ENCODE measurements around the gene TNFRSF19. TPM values are rescaled to one million over a fixed set of nuclear protein-coding genes. Genes with fewer than 3 reads are reported as not detected.

TNFRSF19 gene
- total and polyA plus RNA-seq, 2 of the 13 experiments (the other 11 are each of a cell fraction or from before 2014, with no cell fraction given), result 75.3 to 77.7 TPM

GRCh38 chr13:23578411-23579071, 8.3 kb downstream of the TNFRSF19 start (continued):
- TF ChIP-seq, protein P1, sequence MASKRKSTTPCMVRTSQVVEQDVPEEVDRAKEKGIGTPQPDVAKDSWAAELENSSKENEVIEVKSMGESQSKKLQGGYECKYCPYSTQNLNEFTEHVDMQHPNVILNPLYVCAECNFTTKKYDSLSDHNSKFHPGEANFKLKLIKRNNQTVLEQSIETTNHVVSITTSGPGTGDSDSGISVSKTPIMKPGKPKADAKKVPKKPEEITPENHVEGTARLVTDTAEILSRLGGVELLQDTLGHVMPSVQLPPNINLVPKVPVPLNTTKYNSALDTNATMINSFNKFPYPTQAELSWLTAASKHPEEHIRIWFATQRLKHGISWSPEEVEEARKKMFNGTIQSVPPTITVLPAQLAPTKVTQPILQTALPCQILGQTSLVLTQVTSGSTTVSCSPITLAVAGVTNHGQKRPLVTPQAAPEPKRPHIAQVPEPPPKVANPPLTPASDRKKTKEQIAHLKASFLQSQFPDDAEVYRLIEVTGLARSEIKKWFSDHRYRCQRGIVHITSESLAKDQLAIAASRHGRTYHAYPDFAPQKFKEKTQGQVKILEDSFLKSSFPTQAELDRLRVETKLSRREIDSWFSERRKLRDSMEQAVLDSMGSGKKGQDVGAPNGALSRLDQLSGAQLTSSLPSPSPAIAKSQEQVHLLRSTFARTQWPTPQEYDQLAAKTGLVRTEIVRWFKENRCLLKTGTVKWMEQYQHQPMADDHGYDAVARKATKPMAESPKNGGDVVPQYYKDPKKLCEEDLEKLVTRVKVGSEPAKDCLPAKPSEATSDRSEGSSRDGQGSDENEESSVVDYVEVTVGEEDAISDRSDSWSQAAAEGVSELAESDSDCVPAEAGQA (IDR thresholded peaks at IDR 0.05; ENCODE audit: low read depth), result 0 out of 2 replicates have a peak, but pooled peaks have one; percentile 46
- TF ChIP-seq, protein P1 (CRISPR knock-in tag; IDR thresholded peaks at IDR 0.05; ENCODE audit: borderline replicate concordance), result no peak
- TF ChIP-seq, protein P2, sequence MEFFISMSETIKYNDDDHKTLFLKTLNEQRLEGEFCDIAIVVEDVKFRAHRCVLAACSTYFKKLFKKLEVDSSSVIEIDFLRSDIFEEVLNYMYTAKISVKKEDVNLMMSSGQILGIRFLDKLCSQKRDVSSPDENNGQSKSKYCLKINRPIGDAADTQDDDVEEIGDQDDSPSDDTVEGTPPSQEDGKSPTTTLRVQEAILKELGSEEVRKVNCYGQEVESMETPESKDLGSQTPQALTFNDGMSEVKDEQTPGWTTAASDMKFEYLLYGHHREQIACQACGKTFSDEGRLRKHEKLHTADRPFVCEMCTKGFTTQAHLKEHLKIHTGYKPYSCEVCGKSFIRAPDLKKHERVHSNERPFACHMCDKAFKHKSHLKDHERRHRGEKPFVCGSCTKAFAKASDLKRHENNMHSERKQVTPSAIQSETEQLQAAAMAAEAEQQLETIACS (CRISPR knock-in tag; IDR thresholded peaks at IDR 0.05), result peak; percentile 63
- peak; percentile 49; the same call in 1 of the 2 replicates for TF ChIP-seq ZBTB33 (CRISPR knock-in tag; IDR thresholded peaks at IDR 0.05)
- TF ChIP-seq, protein P3, sequence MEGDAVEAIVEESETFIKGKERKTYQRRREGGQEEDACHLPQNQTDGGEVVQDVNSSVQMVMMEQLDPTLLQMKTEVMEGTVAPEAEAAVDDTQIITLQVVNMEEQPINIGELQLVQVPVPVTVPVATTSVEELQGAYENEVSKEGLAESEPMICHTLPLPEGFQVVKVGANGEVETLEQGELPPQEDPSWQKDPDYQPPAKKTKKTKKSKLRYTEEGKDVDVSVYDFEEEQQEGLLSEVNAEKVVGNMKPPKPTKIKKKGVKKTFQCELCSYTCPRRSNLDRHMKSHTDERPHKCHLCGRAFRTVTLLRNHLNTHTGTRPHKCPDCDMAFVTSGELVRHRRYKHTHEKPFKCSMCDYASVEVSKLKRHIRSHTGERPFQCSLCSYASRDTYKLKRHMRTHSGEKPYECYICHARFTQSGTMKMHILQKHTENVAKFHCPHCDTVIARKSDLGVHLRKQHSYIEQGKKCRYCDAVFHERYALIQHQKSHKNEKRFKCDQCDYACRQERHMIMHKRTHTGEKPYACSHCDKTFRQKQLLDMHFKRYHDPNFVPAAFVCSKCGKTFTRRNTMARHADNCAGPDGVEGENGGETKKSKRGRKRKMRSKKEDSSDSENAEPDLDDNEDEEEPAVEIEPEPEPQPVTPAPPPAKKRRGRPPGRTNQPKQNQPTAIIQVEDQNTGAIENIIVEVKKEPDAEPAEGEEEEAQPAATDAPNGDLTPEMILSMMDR (CRISPR knock-in tag; IDR thresholded peaks at IDR 0.05), result peak; percentile 95
- peak; percentile 28; the same call in 1 of the 2 replicates for TF ChIP-seq FOSL2 (CRISPR knock-in tag; IDR thresholded peaks at IDR 0.05)
- peak; percentile 63; the same call in 1 of the 2 replicates for TF ChIP-seq KDM1A (CRISPR knock-in tag; IDR thresholded peaks at IDR 0.05)
- no peak for TF ChIP-seq CBFB (CRISPR knock-in tag; IDR thresholded peaks at IDR 0.05)
- no peak for TF ChIP-seq ZNF570 (CRISPR knock-in tag; IDR thresholded peaks at IDR 0.05; ENCODE audit: borderline replicate concordance)
- TF ChIP-seq ZNF512B (CRISPR knock-in tag; IDR thresholded peaks at IDR 0.05; ENCODE audit: borderline replicate concordance), result peak; percentile 26; the same call in 1 of the 2 replicates
- no peak for TF ChIP-seq JARID2 (CRISPR knock-in tag; IDR thresholded peaks at IDR 0.05; ENCODE audit: insufficient replicate concordance)
- TF ChIP-seq RFXAP (CRISPR knock-in tag; IDR thresholded peaks at IDR 0.05; ENCODE audit: borderline replicate concordance), result 0 out of 2 replicates have a peak, but pooled peaks have one; percentile 58
